SK-N-SH (cell line): ENCODE results near the gene FRAS1. TPM values are rescaled to one million over a fixed set of nuclear protein-coding genes. Genes with fewer than 3 reads are reported as not detected.

ENCODE experiments used
- CTCF ChIA-PET: fragments of 300-600, 350-600 bp; formaldehyde crosslinking; extraction: SDS; loops from one replicate; lab custom pipeline; 2021; lab: Yijun Ruan, JAX
- POLR2A ChIA-PET: fragments of 350-600 bp; sonication (Branson Sonifier 250); formaldehyde crosslinking; extraction: SDS; loops from one replicate; lab custom pipeline; 2020; ENCODE audit warnings: antibody characterized with exemption, inconsistent platforms; lab: Yijun Ruan, JAX
- DNase-seq: peaks from one replicate; pipeline ENCODE4 v3.0.0; 2012
- H2AFZ ChIP-seq: fragments of 200-600 bp; sonication (generic); 2 replicates; pipeline ENCODE4 v1.8.1; 2016; ENCODE audit warnings: antibody characterized with exemption, mild to moderate bottlenecking, low read depth
- H3F3A ChIP-seq: fragments of 200-600 bp; sonication (generic); replicated peaks from 2 replicates; pipeline ENCODE3; 2016; ENCODE audit warnings: antibody characterized with exemption, mild to moderate bottlenecking; ENCODE audit not compliant: insufficient read depth
- H3K27ac ChIP-seq, 2 experiments: fragments of 200-500 bp in 1 of 2; fragments of 200-600 bp in 1 of 2; sonication (Bioruptor generic) in 1 of 2; sonication (generic), shearing (Covaris generic) in 1 of 2; 2 replicates each; pipeline versions ENCODE4 v1.5.1 to v1.6.1; 2014 to 2016; ENCODE audit warnings: low read depth in 2 of 2, inconsistent platforms in 1 of 2, low read length in 1 of 2, mild to moderate bottlenecking in 1 of 2, mixed read lengths in 1 of 2
- H3K27me3 ChIP-seq: fragments of 200-600 bp; sonication (generic), shearing (Covaris generic); 2 replicates; pipeline ENCODE4 v1.6.1; 2016; ENCODE audit warnings: mixed run types; ENCODE audit not compliant: insufficient read depth
- H3K36me3 ChIP-seq, 2 experiments: fragments of 200-500 bp in 1 of 2; fragments of 200-600 bp in 1 of 2; sonication (Bioruptor generic) in 1 of 2; sonication (generic) in 1 of 2; replicated peaks in 1 of 2; 2 replicates each; pipeline versions ENCODE3 to v1.5.1; 2014 to 2016; ENCODE audit warnings: low read length in 1 of 2, mild to moderate bottlenecking in 1 of 2; ENCODE audit not compliant: insufficient read depth in 2 of 2, control insufficient read depth in 1 of 2
- H3K4me1 ChIP-seq, 2 experiments: fragments of 200-500 bp in 1 of 2; fragments of 200-600 bp in 1 of 2; sonication (Bioruptor generic) in 1 of 2; sonication (generic), shearing (Covaris generic) in 1 of 2; 2 replicates each; pipeline versions ENCODE4 v1.5.1 to v1.6.1; 2014 to 2016; ENCODE audit warnings: low read depth in 1 of 2, low read length in 1 of 2, mixed run types in 1 of 2; ENCODE audit not compliant: insufficient read depth in 2 of 2, control insufficient read depth in 1 of 2
- H3K4me2 ChIP-seq: fragments of 200-600 bp; sonication (generic), shearing (Covaris generic); 2 replicates; pipeline ENCODE4 v1.6.1; 2017; ENCODE audit warnings: mixed run types
- H3K4me3 ChIP-seq, 2 experiments: fragments of 200-500 bp in 1 of 2; fragments of 200-600 bp in 1 of 2; sonication (Bioruptor generic) in 1 of 2; sonication (generic), shearing (Covaris generic) in 1 of 2; 2 replicates each; pipeline versions ENCODE4 v1.5.1 to v1.8.1; 2014 to 2016; ENCODE audit warnings: low read depth in 2 of 2, inconsistent platforms in 1 of 2, low read length in 1 of 2, mild to moderate bottlenecking in 1 of 2, mixed read lengths in 1 of 2, moderate library complexity in 1 of 2
- H3K79me2 ChIP-seq: fragments of 200-600 bp; sonication (generic); 2 replicates; pipeline ENCODE4 v1.8.1; 2017; ENCODE audit warnings: mild to moderate bottlenecking; ENCODE audit not compliant: insufficient read depth
- H3K9ac ChIP-seq: fragments of 200-600 bp; sonication (generic); 2 replicates; pipeline ENCODE4 v1.6.1; 2017; ENCODE audit warnings: mixed run types
- H3K9me2 ChIP-seq: fragments of 200-600 bp; sonication (generic); 2 replicates; pipeline ENCODE4 v1.6.1; 2017; ENCODE audit warnings: mixed run types
- H3K9me3 ChIP-seq: fragments of 200-600 bp; sonication (generic); 2 replicates; pipeline ENCODE4 v1.6.1; 2017; ENCODE audit warnings: mixed run types, mild to moderate bottlenecking, moderate library complexity
- H4K20me1 ChIP-seq: fragments of 200-600 bp; sonication (generic); 2 replicates; pipeline ENCODE4 v1.6.1; 2017; ENCODE audit warnings: mild to moderate bottlenecking, mixed run types; ENCODE audit not compliant: insufficient read depth
- EZH2phosphoT487 ChIP-seq: fragments of 200-600 bp; sonication (generic); IDR thresholded peaks from 2 replicates; pipeline ENCODE4 v1.6.1; 2017; ENCODE audit warnings: low read depth, mixed run types, mild to moderate bottlenecking, antibody characterized with exemption, moderate library complexity, borderline replicate concordance
- JUND ChIP-seq: IDR thresholded peaks from 2 replicates; pipeline ENCODE4 v1.4.0; 2012
- MXI1 ChIP-seq: IDR thresholded peaks from 2 replicates; pipeline ENCODE4 v1.6.1; 2012; ENCODE audit warnings: mild to moderate bottlenecking, low read depth, low read length, improper control_type of control experiment
- WGBS: methylation state at CpG from one replicate; pipeline ENCODE4 v1.1.6; 2017; ENCODE audit warnings: low lambda C conversion rate; 5-methylcytosine and 5-hydroxymethylcytosine counted together
- polyA plus RNA-seq, 3 experiments: library from polyadenylated mRNA; depleted of rRNA; stranded (reverse); fragments of >200 nt; gene quantifications; 2 replicates each; pipeline ENCODE4 v1.2.3, GENCODE V29; 2012
- TF ChIP-seq, protein P1 (sequence below): IDR thresholded peaks from 2 replicates; pipeline ENCODE4 v1.6.1; 2012; ENCODE audit warnings: mild to moderate bottlenecking, low read depth, low read length, moderate library complexity

FRAS1 gene
- polyA plus RNA-seq, 1 of the 3 experiments (the other 2 are of a cell fraction) = 8.3 TPM

DNA sequence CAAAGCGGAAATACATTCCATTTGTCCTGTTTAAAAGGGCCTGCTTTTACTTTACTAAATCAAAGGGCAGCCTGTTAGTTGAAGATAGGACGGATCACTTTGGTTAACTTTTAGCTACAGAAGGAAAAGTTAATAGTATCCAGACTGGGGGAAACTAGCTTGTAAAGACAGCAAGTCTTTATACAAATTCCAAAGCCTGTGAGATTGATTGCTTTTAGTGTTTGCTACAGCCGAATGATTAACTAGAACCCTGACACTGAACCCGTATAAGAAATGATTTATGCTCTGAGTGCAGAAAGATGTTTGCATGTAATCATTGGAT, 93.4 kb downstream of the FRAS1 start (continued):
- TF ChIP-seq EZH2phosphoT487 = no peak

DNA sequence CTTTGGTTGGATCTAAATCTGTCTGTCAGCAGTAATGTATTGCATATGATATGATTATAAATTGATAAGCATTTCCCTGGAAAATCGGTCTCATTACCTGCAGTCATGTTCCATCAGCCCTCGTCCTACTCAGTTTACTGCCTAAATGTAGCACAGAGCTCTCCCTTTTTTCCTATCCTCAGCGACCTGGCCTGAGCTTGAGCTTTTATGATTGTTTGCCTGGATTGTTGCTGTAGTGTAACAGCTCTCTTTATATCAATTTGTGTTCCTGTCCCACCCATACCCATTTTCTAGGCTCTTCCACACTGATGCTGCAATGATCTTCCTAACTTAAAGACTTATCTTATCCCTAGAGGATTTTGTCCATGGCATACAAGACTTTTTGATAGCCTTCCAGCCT, 95.7 kb downstream of the FRAS1 start:
- Histone ChIP-seq H2AFZ (no peak overlapping the region), H3K4me2 (no peak overlapping the region), H3K9me2 (no peaks in the 10 kb centered on the region), H3F3A (no peaks in the 10 kb centered on the region), H3K4me3 (no peak overlapping the region), H3K9ac (no peak overlapping the region), H4K20me1 (no peaks in the 10 kb centered on the region), H3K27me3 (no peaks in the 10 kb centered on the region), H3K27ac (no peak overlapping the region), H3K36me3 (no peaks in the 10 kb centered on the region), H3K79me2 (no peaks in the 10 kb centered on the region), H3K4me1 (peaks cover 0 to 3% of the 10 kb centered on the region in 2 experiments; a peak in 2 of 4 replicates), H3K9me3 (no peaks in the 10 kb centered on the region)
- WGBS = 60% methylated on average over 3 of the region's 3 CpGs
- POLR2A ChIA-PET = no interaction called here
- no peak for DNase-seq
- CTCF ChIA-PET = interaction anchor here (0.5 to 1.8 kb wide), 2 partner anchors 93 to 453 kb away, joined by 3 to 5 read pairs; no protein-coding TSS in a partner anchor
- no peak for TF ChIP-seq MXI1

DNA sequence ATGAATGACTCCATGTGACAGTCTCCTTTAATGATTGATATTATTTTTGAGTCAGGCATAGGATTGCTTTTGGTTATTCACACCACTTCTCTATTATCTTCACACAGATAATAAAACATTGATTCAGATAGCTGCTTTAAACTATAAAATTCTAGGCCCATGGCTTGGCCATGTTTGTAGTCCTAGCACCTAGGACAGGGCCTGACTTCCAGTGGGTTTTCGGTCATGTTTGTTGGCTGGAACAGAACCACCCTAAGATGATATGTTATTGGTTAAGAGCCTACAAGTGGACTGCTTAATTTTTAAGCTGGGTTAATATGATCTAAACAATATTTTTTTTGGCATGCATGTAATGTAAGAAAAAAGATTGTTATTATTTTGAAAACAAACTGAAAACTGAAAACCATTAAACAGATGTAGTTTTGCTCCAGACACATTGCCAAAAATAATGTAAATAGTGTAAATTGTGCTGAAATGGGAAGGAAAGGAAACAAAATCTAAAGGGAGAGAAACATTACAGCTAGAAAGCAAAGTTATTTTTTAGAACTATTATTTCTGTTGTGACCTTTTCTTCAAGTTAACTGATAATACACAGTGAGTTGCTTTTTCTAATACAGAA, 98.0 kb downstream of the FRAS1 start:
- 89% methylated on average over 1 of the region's 1 CpG for WGBS
- H3K79me2 ChIP-seq = no peaks in the 10 kb centered on the region
- no peak for TF ChIP-seq JUND
- TF ChIP-seq, protein P1, sequence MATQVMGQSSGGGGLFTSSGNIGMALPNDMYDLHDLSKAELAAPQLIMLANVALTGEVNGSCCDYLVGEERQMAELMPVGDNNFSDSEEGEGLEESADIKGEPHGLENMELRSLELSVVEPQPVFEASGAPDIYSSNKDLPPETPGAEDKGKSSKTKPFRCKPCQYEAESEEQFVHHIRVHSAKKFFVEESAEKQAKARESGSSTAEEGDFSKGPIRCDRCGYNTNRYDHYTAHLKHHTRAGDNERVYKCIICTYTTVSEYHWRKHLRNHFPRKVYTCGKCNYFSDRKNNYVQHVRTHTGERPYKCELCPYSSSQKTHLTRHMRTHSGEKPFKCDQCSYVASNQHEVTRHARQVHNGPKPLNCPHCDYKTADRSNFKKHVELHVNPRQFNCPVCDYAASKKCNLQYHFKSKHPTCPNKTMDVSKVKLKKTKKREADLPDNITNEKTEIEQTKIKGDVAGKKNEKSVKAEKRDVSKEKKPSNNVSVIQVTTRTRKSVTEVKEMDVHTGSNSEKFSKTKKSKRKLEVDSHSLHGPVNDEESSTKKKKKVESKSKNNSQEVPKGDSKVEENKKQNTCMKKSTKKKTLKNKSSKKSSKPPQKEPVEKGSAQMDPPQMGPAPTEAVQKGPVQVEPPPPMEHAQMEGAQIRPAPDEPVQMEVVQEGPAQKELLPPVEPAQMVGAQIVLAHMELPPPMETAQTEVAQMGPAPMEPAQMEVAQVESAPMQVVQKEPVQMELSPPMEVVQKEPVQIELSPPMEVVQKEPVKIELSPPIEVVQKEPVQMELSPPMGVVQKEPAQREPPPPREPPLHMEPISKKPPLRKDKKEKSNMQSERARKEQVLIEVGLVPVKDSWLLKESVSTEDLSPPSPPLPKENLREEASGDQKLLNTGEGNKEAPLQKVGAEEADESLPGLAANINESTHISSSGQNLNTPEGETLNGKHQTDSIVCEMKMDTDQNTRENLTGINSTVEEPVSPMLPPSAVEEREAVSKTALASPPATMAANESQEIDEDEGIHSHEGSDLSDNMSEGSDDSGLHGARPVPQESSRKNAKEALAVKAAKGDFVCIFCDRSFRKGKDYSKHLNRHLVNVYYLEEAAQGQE = peak; percentile 73; the same call in 1 of the 2 replicates
- TF ChIP-seq, all 33 proteins: peak for 1
- Histone ChIP-seq H3K4me1 (no peaks in the 10 kb centered on the region; a peak in 2 of 4 replicates), H3K4me2 (no peak overlapping the region), H3F3A (no peaks in the 10 kb centered on the region), H3K4me3 (no peak overlapping the region), H3K9ac (no peak overlapping the region), H3K9me3 (no peaks in the 10 kb centered on the region), H3K27me3 (no peaks in the 10 kb centered on the region), H3K27ac (no peak overlapping the region), H3K9me2 (no peaks in the 10 kb centered on the region), H4K20me1 (no peaks in the 10 kb centered on the region), H3K36me3 (no peaks in the 10 kb centered on the region), H2AFZ (no peak overlapping the region)
- ChIA-PET POLR2A (interaction anchor here (0.6 kb wide), 1 partner anchor 287 kb away, joined by 3 read pairs; no protein-coding TSS in a partner anchor), CTCF (interaction anchor here (0.6 to 1.5 kb wide), 4 partner anchors 12 to 96 kb away, joined by 3 read pairs; no protein-coding TSS in a partner anchor)
- no peak for DNase-seq
